NK-92 treated with Interleukin-12 subunit alpha and Interleukin-12 subunit beta, amount 100 ng/mL, for 24 hours (cell line): ENCODE measurements around the gene SLC9B1.
"Not testable (repeated sequence)": the region's sequence is repeated elsewhere in the genome, so short reads cannot be mapped to it uniquely, and the experiment has no call there.

ENCODE experiments used
- DNase-seq: peaks from one replicate; lab custom pipeline; 2025; lab: John Stamatoyannopoulos, UW

The SLC9B1 gene

GRCh38 chr4:103010804-103011203, 8.7 kb downstream of the SLC9B1 start:
- no peak for DNase-seq

GRCh38 chr4:103008875-103009729, 10.4 kb downstream of the SLC9B1 start:
- no peak for DNase-seq

DNA sequence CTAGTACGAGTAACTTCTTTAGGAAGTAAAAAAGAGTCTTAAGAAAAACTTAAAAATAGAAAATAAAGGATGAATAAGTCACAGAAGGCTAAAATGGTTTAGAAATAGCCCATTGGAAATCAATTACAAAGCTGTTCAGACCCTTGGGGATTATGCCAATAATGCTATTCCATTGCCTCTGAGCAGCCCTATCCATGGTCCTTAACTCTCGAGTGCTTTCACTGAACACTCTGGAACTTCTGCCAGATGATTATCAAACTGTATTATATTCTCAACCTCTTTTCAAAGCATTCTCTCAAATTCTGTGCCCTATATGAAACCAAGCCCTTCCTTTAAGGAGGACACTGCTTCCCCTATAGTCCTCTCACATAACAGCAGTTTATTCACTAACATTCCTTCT, 17.0 kb downstream of the SLC9B1 start:
- no peak for DNase-seq

GRCh38 chr4:102994803-102995202, 24.7 kb downstream of the SLC9B1 start:
- DNase-seq: no peak

GRCh38 chr4:102993985-102994384, 25.5 kb downstream of the SLC9B1 start:
- DNase-seq: not testable (repeated sequence)

- DNase-seq: no peak
Measured at GRCh38 chr4:102988429-102989020, 31.0 kb downstream of the SLC9B1 start.

- DNase-seq: no peak
Measured at GRCh38 chr4:102981005-102981404, 38.5 kb downstream of the SLC9B1 start.

DNA sequence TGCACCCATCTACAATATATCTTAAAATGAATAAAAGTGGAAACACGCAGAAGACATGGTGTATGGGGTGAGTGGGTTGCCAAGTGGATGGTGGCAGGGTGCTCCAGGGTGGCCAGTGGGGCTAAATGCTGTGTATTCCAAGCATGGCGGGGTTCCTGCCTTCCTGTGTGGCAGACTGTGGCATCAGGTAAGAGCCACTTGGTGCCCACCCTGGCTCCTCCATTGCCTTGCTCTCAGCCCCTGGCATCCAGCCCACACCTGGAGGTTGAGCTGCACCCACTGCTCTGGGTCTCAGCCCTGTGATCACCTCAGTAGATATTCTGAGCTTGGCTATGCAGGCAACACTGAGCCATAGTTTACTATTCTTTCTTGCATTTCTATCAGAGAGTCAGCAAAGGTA, 57.7 kb downstream of the SLC9B1 start:
- not testable (repeated sequence) for DNase-seq

GRCh38 chr4:102959496-102959895, 60.0 kb downstream of the SLC9B1 start:
- no peak for DNase-seq

- no peak for DNase-seq
Measured at GRCh38 chr4:102945066-102945465, 74.4 kb downstream of the SLC9B1 start.

GRCh38 chr4:102938063-102938462, 81.4 kb downstream of the SLC9B1 start:
- not testable (repeated sequence) for DNase-seq

GRCh38 chr4:102935716-102936115, 83.8 kb downstream of the SLC9B1 start:
- DNase-seq: no peak

- DNase-seq: not testable (repeated sequence)
Measured at GRCh38 chr4:102919697-102920096, 99.8 kb downstream of the SLC9B1 start.

- DNase-seq: no peak
Measured at GRCh38 chr4:102918859-102919258, 100.6 kb downstream of the SLC9B1 start.

- no peak for DNase-seq
Measured at GRCh38 chr4:102901804-102902203, 117.7 kb downstream of the SLC9B1 start.

GRCh38 chr4:102897610-102898009, 121.9 kb downstream of the SLC9B1 start:
- not testable (repeated sequence) for DNase-seq

DNA sequence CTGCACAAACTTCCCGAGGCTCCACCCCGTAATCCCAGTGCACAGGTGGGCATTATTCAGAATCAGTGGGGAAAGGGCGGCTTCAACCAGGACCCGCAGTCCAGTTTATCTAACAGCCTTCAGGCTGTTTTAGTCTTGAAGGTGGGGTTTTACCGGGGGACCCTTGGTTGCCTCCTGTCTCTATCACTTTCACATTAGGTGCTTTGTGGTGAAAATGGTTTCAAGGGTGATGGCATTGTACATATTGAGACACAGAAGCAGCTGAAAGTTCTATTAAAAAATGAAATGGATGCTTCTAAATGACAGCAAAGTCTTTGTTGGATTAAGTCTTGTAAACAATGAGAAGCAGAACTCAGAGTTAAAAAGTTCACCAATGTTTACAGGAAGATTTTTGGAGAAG, 123.0 kb downstream of the SLC9B1 start:
- not testable (repeated sequence) for DNase-seq

GRCh38 chr4:102889866-102890265, 129.6 kb downstream of the SLC9B1 start:
- DNase-seq: not testable (repeated sequence)

- DNase-seq: not testable (repeated sequence)
Measured at GRCh38 chr4:102888570-102888969, 130.9 kb downstream of the SLC9B1 start.

DNA sequence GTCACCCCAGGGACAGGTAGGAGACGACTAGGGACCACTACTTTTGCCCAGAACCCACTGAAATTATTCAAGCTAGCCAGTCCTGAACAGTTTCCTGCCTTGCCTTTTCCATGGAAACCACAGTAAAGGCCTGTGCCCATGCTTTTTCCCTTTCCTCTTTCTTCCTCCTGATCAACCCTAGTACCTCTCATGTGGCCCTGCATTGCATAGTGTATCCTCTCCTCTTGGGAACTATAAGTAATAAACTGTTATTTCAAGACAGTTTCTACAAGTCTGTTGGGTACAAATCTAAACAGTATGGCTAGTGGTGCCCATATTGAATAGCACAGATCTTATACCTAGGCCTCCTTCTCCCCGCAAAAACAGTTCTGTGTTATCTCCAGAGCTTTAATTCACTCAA, 136.2 kb downstream of the SLC9B1 start:
- DNase-seq: no peak

DNA sequence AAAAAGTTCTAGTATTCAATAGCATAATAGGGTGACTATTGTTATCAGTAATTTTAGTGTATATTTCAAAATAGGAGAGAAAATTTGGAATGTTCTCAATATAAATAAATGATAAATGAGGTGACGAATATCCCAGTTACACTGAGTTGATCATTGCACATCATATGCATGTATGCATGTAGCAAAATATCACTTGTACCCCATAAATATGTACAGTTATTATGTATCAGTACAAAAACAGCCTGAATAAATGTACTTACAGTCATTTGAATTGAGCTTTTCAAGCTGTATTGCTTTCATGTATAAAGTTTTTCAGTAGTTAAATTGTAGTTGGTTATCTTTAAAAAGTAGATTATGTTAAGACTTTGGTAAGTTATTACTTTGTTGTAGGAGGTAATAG, 138.2 kb downstream of the SLC9B1 start:
- DNase-seq: no peak

DNA sequence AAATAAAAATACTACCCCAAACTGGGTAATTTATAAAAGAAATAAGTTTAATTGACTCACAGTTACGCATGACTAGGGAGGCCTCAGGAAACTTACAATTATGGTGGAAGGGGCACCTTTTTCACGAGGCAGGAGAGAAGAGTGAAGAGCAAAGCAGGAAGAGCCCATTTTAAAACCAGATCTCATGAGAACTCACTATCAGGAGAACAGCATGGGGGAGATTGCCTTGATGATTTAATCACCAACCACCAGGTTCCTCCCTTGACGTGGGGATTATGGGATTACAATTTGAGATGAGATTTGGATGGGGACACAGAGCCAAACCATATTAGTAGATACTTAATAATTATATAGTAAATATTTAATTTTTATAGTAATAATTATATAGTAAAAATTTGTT, 140.6 kb downstream of the SLC9B1 start:
- DNase-seq: no peak

DNA sequence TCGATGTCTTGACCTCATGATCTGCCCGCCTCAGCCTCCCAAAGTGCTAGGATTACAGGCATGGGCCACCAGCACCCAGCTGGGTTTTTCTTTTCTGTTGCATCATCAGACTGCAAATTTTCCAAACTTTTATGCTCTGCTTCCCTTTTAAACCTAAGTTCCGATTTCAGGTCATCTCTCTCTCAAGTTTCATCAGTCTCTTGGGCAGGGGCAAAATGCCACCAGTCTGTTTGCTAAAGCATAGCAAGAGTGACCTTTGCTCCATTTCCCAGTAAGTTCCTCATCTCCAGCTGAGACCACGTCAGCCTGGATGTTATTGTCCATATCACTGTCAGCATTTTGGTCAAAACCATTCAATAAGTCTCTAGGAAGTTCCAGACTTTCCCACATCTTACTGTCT, 141.2 kb downstream of the SLC9B1 start:
- DNase-seq: not testable (repeated sequence)
